Keratinocyte (primary cell): ENCODE results near the gene RBMS3. TPM values are rescaled to one million over a fixed set of nuclear protein-coding genes. Genes with fewer than 3 reads are reported as not detected.
"Not testable (repeated sequence)": the region's sequence is repeated elsewhere in the genome, so short reads cannot be mapped to it uniquely, and the experiment has no call there.

Experiments
- DNase-seq: peaks from one replicate; pipeline ENCODE4 v3.0.0-alpha.2; 2011; ENCODE audit warnings: low read depth, missing footprints, low spot score
- FAIRE-seq: peaks from 2 replicates; lab custom pipeline; 2011; peaks lifted over from hg19 to GRCh38; lab: Jason Lieb, UNC
- H2AFZ ChIP-seq: 2 replicates; pipeline ENCODE4 v1.6.0; 2012; ENCODE audit warnings: low read length, control low read depth, inconsistent platforms; ENCODE audit not compliant: control insufficient read depth
- H3K27ac ChIP-seq: 2 replicates; pipeline ENCODE4 v1.5.1; 2011; ENCODE audit warnings: low read length; ENCODE audit not compliant: control insufficient read depth, insufficient read depth
- H3K27me3 ChIP-seq: 3 replicates; pipeline ENCODE4 v1.6.0; 2011; ENCODE audit warnings: low read length; ENCODE audit not compliant: control insufficient read depth, insufficient read depth; ENCODE audit errors: extremely low read depth
- H3K36me3 ChIP-seq, 2 experiments: 2 replicates in 1 of 2; 3 replicates in 1 of 2; pipeline ENCODE4 v1.5.1; 2011; ENCODE audit warnings: low read length in 2 of 2, mild to moderate bottlenecking in 1 of 2; ENCODE audit not compliant: control insufficient read depth in 2 of 2, insufficient read depth in 2 of 2; ENCODE audit errors: extremely low read depth in 1 of 2
- H3K4me1 ChIP-seq: 3 replicates; pipeline ENCODE4 v1.5.1; 2011; ENCODE audit warnings: low read length; ENCODE audit not compliant: control insufficient read depth, insufficient read depth; ENCODE audit errors: extremely low read depth
- H3K4me2 ChIP-seq: 3 replicates; pipeline ENCODE4 v1.6.0; 2011; ENCODE audit warnings: low read depth, low read length; ENCODE audit not compliant: control insufficient read depth, insufficient read depth; ENCODE audit errors: extremely low read depth
- H3K4me3 ChIP-seq, 3 experiments: fragments of 200-600 bp in 1 of 3; sonication (generic) in 1 of 3; 2 replicates in 2 of 3; 3 replicates in 1 of 3; pipeline ENCODE4 v1.5.1; 2011 to 2016; ENCODE audit warnings: low read length in 3 of 3, mild to moderate bottlenecking in 3 of 3, control low read depth in 2 of 3, inconsistent platforms in 1 of 3, low read depth in 1 of 3, mixed read lengths in 1 of 3, mixed run types in 1 of 3, moderate library complexity in 1 of 3; ENCODE audit not compliant: control insufficient read depth in 2 of 3, insufficient read depth in 2 of 3; ENCODE audit errors: extremely low read depth in 1 of 3
- H3K79me2 ChIP-seq: 2 replicates; pipeline ENCODE4 v1.6.0; 2012; ENCODE audit warnings: low read length; ENCODE audit not compliant: control insufficient read depth, insufficient read depth
- H3K9ac ChIP-seq: 3 replicates; pipeline ENCODE4 v1.6.0; 2011; ENCODE audit warnings: low read length; ENCODE audit not compliant: control insufficient read depth, insufficient read depth; ENCODE audit errors: extremely low read depth
- H3K9me1 ChIP-seq: 3 replicates; pipeline ENCODE4 v1.6.0; 2011; ENCODE audit warnings: low read length; ENCODE audit not compliant: control insufficient read depth, insufficient read depth; ENCODE audit errors: extremely low read depth
- H3K9me3 ChIP-seq: 2 replicates; pipeline ENCODE4 v1.5.1; 2012; ENCODE audit warnings: low read depth, low read length; ENCODE audit not compliant: control insufficient read depth
- H4K20me1 ChIP-seq: 3 replicates; pipeline ENCODE4 v1.6.0; 2011; ENCODE audit warnings: low read length; ENCODE audit not compliant: control insufficient read depth, insufficient read depth; ENCODE audit errors: extremely low read depth
- EZH2 ChIP-seq: IDR thresholded peaks from one replicate; pipeline ENCODE4 v1.6.1; 2012; ENCODE audit warnings: inconsistent platforms, mild to moderate bottlenecking, low read length, moderate library complexity
- dilution Hi-C: fragments of 300-500 bp; cut with MboI; formaldehyde crosslinking; loops from one replicate; pipeline ENCODE4 v1.7.0; 2020; ENCODE audit warnings: low sequenced_read_pairs; ENCODE audit not compliant: extremely low pct_ligation_motif_present
- polyA plus RNA-seq, 5 experiments: library from polyadenylated mRNA; depleted of rRNA in 3 of 5; stranded (reverse) in 3 of 5; stranded (forward) in 1 of 5; unstranded in 1 of 5; fragments of >200 nt; gene quantifications; 1 replicate in 1 of 5; 2 replicates in 3 of 5; 3 replicates in 1 of 5; pipeline versions ENCODE4 v1.2.1 to v1.2.3, GENCODE V29; 2011 to 2012; ENCODE audit warnings: missing spikeins in 2 of 5, low read depth in 1 of 5, low replicate concordance in 1 of 5
- TF ChIP-seq, protein P1 (sequence below), 3 experiments: IDR thresholded peaks in 1 of 3; conservative IDR thresholded peaks in 1 of 3; optimal IDR thresholded peaks in 1 of 3; 2 replicates in 2 of 3; 3 replicates in 1 of 3; pipeline versions ENCODE3 to v1.5.1; 2011; ENCODE audit warnings: low read length in 3 of 3, mild to moderate bottlenecking in 3 of 3, moderate library complexity in 2 of 3, control low read depth in 1 of 3, inconsistent platforms in 1 of 3; ENCODE audit not compliant: insufficient read depth in 2 of 3; ENCODE audit errors: extremely low read depth in 1 of 3

The RBMS3 gene
- polyA plus RNA-seq, 1 donor (not counting 4 experiments of a cell fraction or from before 2014, with no cell fraction given), result 2.3 TPM

GRCh38 chr3:29322586-29322985 lies 41.7 kb downstream of the RBMS3 start:
- H3K4me2 ChIP-seq, result no peak overlapping the region
- FAIRE-seq (no peak), DNase-seq (no peak)
- no peak overlapping the region for H2AFZ ChIP-seq
- H3K9me1 ChIP-seq, result no peaks in the 10 kb centered on the region
- no peak overlapping the region for H3K27ac ChIP-seq
- no peaks in the 10 kb centered on the region for H3K27me3 ChIP-seq
- no peaks in the 10 kb centered on the region for H3K4me1 ChIP-seq
- H3K9ac ChIP-seq, result no peak overlapping the region
- no peaks in the 10 kb centered on the region for H4K20me1 ChIP-seq
- H3K79me2 ChIP-seq, result no peaks in the 10 kb centered on the region
- TF ChIP-seq, protein P1, sequence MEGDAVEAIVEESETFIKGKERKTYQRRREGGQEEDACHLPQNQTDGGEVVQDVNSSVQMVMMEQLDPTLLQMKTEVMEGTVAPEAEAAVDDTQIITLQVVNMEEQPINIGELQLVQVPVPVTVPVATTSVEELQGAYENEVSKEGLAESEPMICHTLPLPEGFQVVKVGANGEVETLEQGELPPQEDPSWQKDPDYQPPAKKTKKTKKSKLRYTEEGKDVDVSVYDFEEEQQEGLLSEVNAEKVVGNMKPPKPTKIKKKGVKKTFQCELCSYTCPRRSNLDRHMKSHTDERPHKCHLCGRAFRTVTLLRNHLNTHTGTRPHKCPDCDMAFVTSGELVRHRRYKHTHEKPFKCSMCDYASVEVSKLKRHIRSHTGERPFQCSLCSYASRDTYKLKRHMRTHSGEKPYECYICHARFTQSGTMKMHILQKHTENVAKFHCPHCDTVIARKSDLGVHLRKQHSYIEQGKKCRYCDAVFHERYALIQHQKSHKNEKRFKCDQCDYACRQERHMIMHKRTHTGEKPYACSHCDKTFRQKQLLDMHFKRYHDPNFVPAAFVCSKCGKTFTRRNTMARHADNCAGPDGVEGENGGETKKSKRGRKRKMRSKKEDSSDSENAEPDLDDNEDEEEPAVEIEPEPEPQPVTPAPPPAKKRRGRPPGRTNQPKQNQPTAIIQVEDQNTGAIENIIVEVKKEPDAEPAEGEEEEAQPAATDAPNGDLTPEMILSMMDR (optimal IDR thresholded peaks at IDR 0.05 in 1 of 3, IDR thresholded peaks at IDR 0.05 in 1 of 3, conservative IDR thresholded peaks at IDR 0.05 in 1 of 3; ENCODE audit: extremely low read depth in 1 of 3, insufficient read depth in 2 of 3, low read length in 3 of 3), result no peak
- no peak for TF ChIP-seq EZH2
- H3K9me3 ChIP-seq, result no peaks in the 10 kb centered on the region
- no peaks in the 10 kb centered on the region for H3K36me3 ChIP-seq
- dilution Hi-C loops, result no loop called here
- no peak overlapping the region for H3K4me3 ChIP-seq

- no peak overlapping the region for H3K9ac ChIP-seq
- H3K27me3 ChIP-seq, result no peaks in the 10 kb centered on the region
- H3K9me3 ChIP-seq, result no peaks in the 10 kb centered on the region
- H3K27ac ChIP-seq, result no peak overlapping the region
- H3K4me2 ChIP-seq, result no peak overlapping the region
- H2AFZ ChIP-seq, result peak overlapping the region; percentile 44
- dilution Hi-C loops, result no loop called here
- no peak for FAIRE-seq
- H3K4me1 ChIP-seq, result no peaks in the 10 kb centered on the region
- DNase-seq, result no peak
- H3K4me3 ChIP-seq, result no peak overlapping the region
- H3K9me1 ChIP-seq, result no peaks in the 10 kb centered on the region
- H3K79me2 ChIP-seq, result no peaks in the 10 kb centered on the region
- no peaks in the 10 kb centered on the region for H4K20me1 ChIP-seq
- TF ChIP-seq, protein P1 (optimal IDR thresholded peaks at IDR 0.05 in 1 of 3, IDR thresholded peaks at IDR 0.05 in 1 of 3, conservative IDR thresholded peaks at IDR 0.05 in 1 of 3; ENCODE audit: extremely low read depth in 1 of 3, insufficient read depth in 2 of 3, low read length in 3 of 3), result no peak
- TF ChIP-seq EZH2, result no peak
- no peaks in the 10 kb centered on the region for H3K36me3 ChIP-seq
Observed at GRCh38 chr3:29324180-29324651, 43.3 kb downstream of the RBMS3 start.

GRCh38 chr3:29326540-29326939 lies 45.7 kb downstream of the RBMS3 start:
- H3K4me2 ChIP-seq, H3K79me2 ChIP-seq, H3K9me1 ChIP-seq, dilution Hi-C loops, FAIRE-seq, H3K9ac ChIP-seq, H3K36me3 ChIP-seq, H2AFZ ChIP-seq, H3K4me3 ChIP-seq, H4K20me1 ChIP-seq, H3K9me3 ChIP-seq, H3K27me3 ChIP-seq, DNase-seq, H3K27ac ChIP-seq: not testable (repeated sequence)
- H3K4me1 ChIP-seq, result peaks cover 11% of the 10 kb centered on the region
